ENCODE results near the gene PRKG2. TPM values are rescaled to one million over a fixed set of nuclear protein-coding genes. Genes with fewer than 3 reads are reported as not detected.
A peak's percentile ranks its signal among the peaks of the same experiment; 100 is the strongest.
"Not testable (repeated sequence)": the region's sequence is repeated elsewhere in the genome, so short reads cannot be mapped to it uniquely, and the experiment has no call there.

The PRKG2 gene
- total RNA-seq, 1 donor from 2014 or later: 0.05 TPM

- ATAC-seq: no peak
- intact Hi-C loops (cut with DNase I): no loop called here
- no peak for DNase-seq (ENCODE audit: missing footprints)
These were observed 49.1 kb downstream of the PRKG2 start for GRCh38 chr4:81165861-81166430.

GRCh38 chr4:81164623-81165416 is 50.2 kb downstream of the PRKG2 start:
- intact Hi-C loops (cut with DNase I): no loop called here
- DNase-seq (ENCODE audit: missing footprints) (no peak), ATAC-seq (no peak)

- DNase-seq (ENCODE audit: missing footprints): no peak
- no peak for ATAC-seq
- intact Hi-C loops (cut with DNase I): no loop called here
These were observed 50.9 kb downstream of the PRKG2 start for GRCh38 chr4:81164126-81164525.

GRCh38 chr4:81162752-81163458 is 52.1 kb downstream of the PRKG2 start:
- intact Hi-C loops (cut with DNase I): no loop called here
- DNase-seq (ENCODE audit: missing footprints): no peak
- no peak for ATAC-seq

- DNase-seq (ENCODE audit: missing footprints); intact Hi-C loops (cut with DNase I); ATAC-seq: not testable (repeated sequence)
These were observed 61.2 kb downstream of the PRKG2 start for GRCh38 chr4:81153714-81154323.

GRCh38 chr4:81152839-81153713 is 61.9 kb downstream of the PRKG2 start:
- intact Hi-C loops (cut with DNase I): no loop called here
- no peak for ATAC-seq
- DNase-seq (ENCODE audit: missing footprints): no peak

GRCh38 chr4:81149976-81150375 is 65.0 kb downstream of the PRKG2 start:
- intact Hi-C loops (cut with DNase I): no loop called here

GRCh38 chr4:81148576-81148975 is 66.4 kb downstream of the PRKG2 start:
- DNase-seq (ENCODE audit: missing footprints) (no peak), ATAC-seq (no peak)
- intact Hi-C loops (cut with DNase I): no loop called here

More at GRCh38 chr4:81149976-81150375, 65.0 kb downstream of the PRKG2 start:
- ATAC-seq (no peak), DNase-seq (ENCODE audit: missing footprints) (no peak)

GRCh38 chr4:81146466-81146865 is 68.6 kb downstream of the PRKG2 start:
- ATAC-seq: no peak
- intact Hi-C loops (cut with DNase I): no loop called here

GRCh38 chr4:81143183-81143582 is 71.8 kb downstream of the PRKG2 start:
- intact Hi-C loops (cut with DNase I): no loop called here
- no peak for ATAC-seq
- DNase-seq (ENCODE audit: missing footprints): no peak

More at GRCh38 chr4:81146466-81146865, 68.6 kb downstream of the PRKG2 start:
- no peak for DNase-seq (ENCODE audit: missing footprints)

- intact Hi-C loops (cut with DNase I): no loop called here
- ATAC-seq: no peak
- no peak for DNase-seq (ENCODE audit: missing footprints)
These were observed 72.3 kb downstream of the PRKG2 start for GRCh38 chr4:81142744-81143143.

GRCh38 chr4:81137894-81138293 is 77.1 kb downstream of the PRKG2 start:
- DNase-seq (ENCODE audit: missing footprints): no peak
- intact Hi-C loops (cut with DNase I): no loop called here
- no peak for ATAC-seq

- ATAC-seq (no peak), DNase-seq (ENCODE audit: missing footprints) (no peak)
- intact Hi-C loops (cut with DNase I): no loop called here
These were observed 77.6 kb downstream of the PRKG2 start for GRCh38 chr4:81137446-81137845.

- ATAC-seq (peak; percentile 59), DNase-seq (ENCODE audit: missing footprints) (no peak)
- intact Hi-C loops (cut with DNase I): no loop called here
These were observed 78.7 kb downstream of the PRKG2 start for GRCh38 chr4:81136161-81136905.

- DNase-seq (ENCODE audit: missing footprints): no peak
- intact Hi-C loops (cut with DNase I): no loop called here
- ATAC-seq: no peak
These were observed 79.5 kb downstream of the PRKG2 start for GRCh38 chr4:81135501-81135900.

- DNase-seq (ENCODE audit: missing footprints) (no peak), ATAC-seq (no peak)
- intact Hi-C loops (cut with DNase I): no loop called here
These were observed 83.5 kb downstream of the PRKG2 start for GRCh38 chr4:81131563-81131962.

- intact Hi-C loops (cut with DNase I): no loop called here
- no peak for DNase-seq (ENCODE audit: missing footprints)
- no peak for ATAC-seq
These were observed 84.0 kb downstream of the PRKG2 start for GRCh38 chr4:81131066-81131465.

- intact Hi-C loops (cut with DNase I): no loop called here
- no peak for DNase-seq (ENCODE audit: missing footprints)
- no peak for ATAC-seq
These were observed 84.5 kb downstream of the PRKG2 start for GRCh38 chr4:81130569-81130968.
